ENCODE measurements around the gene SFXN5.
"Not testable (repeated sequence)": the region's sequence is repeated elsewhere in the genome, so short reads cannot be mapped to it uniquely, and the experiment has no call there.

Gene SFXN5

GRCh38 chr2:73100956-73101355 lies 29.4 kb upstream of the SFXN5 start:
- DNase-seq: no peak

GRCh38 chr2:73099486-73099885 lies 28.0 kb upstream of the SFXN5 start:
- no peak for DNase-seq

GRCh38 chr2:73095910-73096309 lies 24.4 kb upstream of the SFXN5 start:
- DNase-seq: no peak

GRCh38 chr2:73093601-73094218 lies 22.2 kb upstream of the SFXN5 start:
- not testable (repeated sequence) for DNase-seq

GRCh38 chr2:73092146-73092783 lies 20.8 kb upstream of the SFXN5 start:
- DNase-seq: no peak

GRCh38 chr2:73091696-73092095 lies 20.2 kb upstream of the SFXN5 start:
- DNase-seq: no peak

GRCh38 chr2:73091164-73091563 lies 19.7 kb upstream of the SFXN5 start:
- DNase-seq: no peak

GRCh38 chr2:73089270-73090030 lies 17.9 kb upstream of the SFXN5 start:
- no peak for DNase-seq

- no peak for DNase-seq
Observed at GRCh38 chr2:73088703-73089102, 17.2 kb upstream of the SFXN5 start.

GRCh38 chr2:73088211-73088610 lies 16.7 kb upstream of the SFXN5 start:
- no peak for DNase-seq

GRCh38 chr2:73087311-73087710 lies 15.8 kb upstream of the SFXN5 start:
- no peak for DNase-seq

GRCh38 chr2:73085691-73086090 lies 14.2 kb upstream of the SFXN5 start:
- peak; percentile 12 to 52 for DNase-seq

GRCh38 chr2:73084971-73085370 lies 13.5 kb upstream of the SFXN5 start:
- no peak for DNase-seq

GRCh38 chr2:73083886-73084800 lies 12.6 kb upstream of the SFXN5 start:
- no peak for DNase-seq

- no peak for DNase-seq
Observed at GRCh38 chr2:73082523-73083410, 11.3 kb upstream of the SFXN5 start.

GRCh38 chr2:73081181-73081671 lies 9.7 kb upstream of the SFXN5 start:
- DNase-seq: no peak

- no peak for DNase-seq
Observed at GRCh38 chr2:73080321-73081131, 9.0 kb upstream of the SFXN5 start.

- DNase-seq: no peak
Observed at GRCh38 chr2:73079636-73080035, 8.1 kb upstream of the SFXN5 start.

- DNase-seq: no peak
Observed at GRCh38 chr2:73078457-73079411, 7.2 kb upstream of the SFXN5 start.

GRCh38 chr2:73077424-73077795 lies 5.9 kb upstream of the SFXN5 start:
- DNase-seq: no peak
